ENCODE data around the gene NCOA7.

The NCOA7 gene

GRCh38 chr6:125872259-125872921 lies 81.6 kb downstream of the NCOA7 start:
- no peak for DNase-seq (ENCODE audit: extremely low read depth, insufficient read length)
- no peak for TF ChIP-seq CTCF (IDR thresholded peaks at IDR 0.05; ENCODE audit: insufficient read depth, low read length, poor library complexity, severe bottlenecking)
- Histone ChIP-seq H3K36me3 (ENCODE audit: control insufficient read depth, insufficient read depth, low read length) (no peaks in the 10 kb centered on the region), H3K4me3 (replicated peaks; ENCODE audit: low read depth, low read length) (no peak overlapping the region), H3K27me3 (replicated peaks; ENCODE audit: control insufficient read depth, insufficient read depth, low read length) (no peaks in the 10 kb centered on the region)

- DNase-seq (ENCODE audit: extremely low read depth, insufficient read length), result no peak
- Histone ChIP-seq H3K4me3 (replicated peaks; ENCODE audit: low read depth, low read length) (no peak overlapping the region), H3K36me3 (ENCODE audit: control insufficient read depth, insufficient read depth, low read length) (no peaks in the 10 kb centered on the region; the same call in 1 of the 2 replicates), H3K27me3 (replicated peaks; ENCODE audit: control insufficient read depth, insufficient read depth, low read length) (no peaks in the 10 kb centered on the region)
- TF ChIP-seq CTCF (IDR thresholded peaks at IDR 0.05; ENCODE audit: insufficient read depth, low read length, poor library complexity, severe bottlenecking), result no peak
These were observed 91.5 kb downstream of the NCOA7 start for GRCh38 chr6:125882243-125882642.

- no peak for DNase-seq (ENCODE audit: extremely low read depth, insufficient read length)
- Histone ChIP-seq H3K36me3 (ENCODE audit: control insufficient read depth, insufficient read depth, low read length) (no peaks in the 10 kb centered on the region; the same call in 1 of the 2 replicates), H3K27me3 (replicated peaks; ENCODE audit: control insufficient read depth, insufficient read depth, low read length) (no peaks in the 10 kb centered on the region), H3K4me3 (replicated peaks; ENCODE audit: low read depth, low read length) (no peak overlapping the region)
- no peak for TF ChIP-seq CTCF (IDR thresholded peaks at IDR 0.05; ENCODE audit: insufficient read depth, low read length, poor library complexity, severe bottlenecking)
These were observed 94.0 kb downstream of the NCOA7 start for GRCh38 chr6:125884634-125885371.

GRCh38 chr6:125886021-125886420 lies 95.3 kb downstream of the NCOA7 start:
- Histone ChIP-seq H3K36me3 (ENCODE audit: control insufficient read depth, insufficient read depth, low read length) (no peaks in the 10 kb centered on the region; the same call in 1 of the 2 replicates), H3K4me3 (replicated peaks; ENCODE audit: low read depth, low read length) (no peak overlapping the region), H3K27me3 (replicated peaks; ENCODE audit: control insufficient read depth, insufficient read depth, low read length) (no peaks in the 10 kb centered on the region)
- no peak for TF ChIP-seq CTCF (IDR thresholded peaks at IDR 0.05; ENCODE audit: insufficient read depth, low read length, poor library complexity, severe bottlenecking)
- DNase-seq (ENCODE audit: extremely low read depth, insufficient read length), result no peak

GRCh38 chr6:125886914-125887313 lies 96.2 kb downstream of the NCOA7 start:
- Histone ChIP-seq H3K36me3 (ENCODE audit: control insufficient read depth, insufficient read depth, low read length) (no peaks in the 10 kb centered on the region; the same call in 1 of the 2 replicates), H3K27me3 (replicated peaks; ENCODE audit: control insufficient read depth, insufficient read depth, low read length) (no peaks in the 10 kb centered on the region), H3K4me3 (replicated peaks; ENCODE audit: low read depth, low read length) (no peak overlapping the region)
- no peak for TF ChIP-seq CTCF (IDR thresholded peaks at IDR 0.05; ENCODE audit: insufficient read depth, low read length, poor library complexity, severe bottlenecking)
- DNase-seq (ENCODE audit: extremely low read depth, insufficient read length), result no peak
